ENCODE data around the gene OR10C1. TPM values are rescaled to one million over a fixed set of nuclear protein-coding genes. Genes with fewer than 3 reads are reported as not detected.

The OR10C1 gene
- total and polyA plus RNA-seq, 3 donors from 2014 or later: 0.31 TPM; not detected in 2

DNA sequence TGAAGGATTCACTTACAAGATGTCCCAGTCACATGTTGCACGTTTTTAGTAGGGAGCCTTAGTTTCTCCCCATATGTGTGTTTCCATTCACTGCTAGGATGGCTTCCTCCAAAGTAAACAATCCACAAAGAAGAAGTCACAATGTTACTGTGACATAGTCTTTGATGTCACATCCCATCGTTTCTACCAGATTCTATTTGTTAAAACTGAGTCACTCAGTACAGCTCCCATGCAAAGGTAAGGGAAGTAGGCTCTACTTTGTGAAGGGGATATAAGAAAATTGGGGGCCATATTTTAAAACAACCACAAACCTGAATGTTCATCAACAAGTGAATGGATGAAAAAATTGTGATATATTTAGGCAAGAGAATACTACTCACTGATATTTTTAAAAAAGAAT lies 17.9 kb downstream of the OR10C1 start, which contains the start of the genes OR11A1 and OR2H1:
OR11A1 (minus strand) TSS at position 101 of the 400 bp plus-strand sequence. CDS start 29,430 bp downstream, outside the sequence.
OR2H1 (plus strand) TSS at position 185 of the 400 bp plus-strand sequence. CDS start 4,615 bp downstream, outside the sequence.
- no peaks in the 10 kb centered on the region for H3K36me3 ChIP-seq (ENCODE audit: low read depth, missing control alignments)
- DNase-seq: no peak
- no peak within 1 kb of the TSS for H3K4me3 ChIP-seq
- H3K27me3 ChIP-seq: no peaks in the 10 kb centered on the region
- 59 to 60% methylated on average over 2 of the region's 2 CpGs for WGBS, 2 donors
- H3K27ac ChIP-seq: no peak within 1 kb of the TSS
- H3K9me3 ChIP-seq: no peaks in the 10 kb centered on the region
- H3K4me1 ChIP-seq: no peaks in the 10 kb centered on the region
- intact Hi-C loops (cut with DNase I; ENCODE audit: low total_unique reads): no loop called here
- no peak for TF ChIP-seq POLR2A (IDR thresholded peaks at IDR 0.05)
- TF ChIP-seq, protein P1, sequence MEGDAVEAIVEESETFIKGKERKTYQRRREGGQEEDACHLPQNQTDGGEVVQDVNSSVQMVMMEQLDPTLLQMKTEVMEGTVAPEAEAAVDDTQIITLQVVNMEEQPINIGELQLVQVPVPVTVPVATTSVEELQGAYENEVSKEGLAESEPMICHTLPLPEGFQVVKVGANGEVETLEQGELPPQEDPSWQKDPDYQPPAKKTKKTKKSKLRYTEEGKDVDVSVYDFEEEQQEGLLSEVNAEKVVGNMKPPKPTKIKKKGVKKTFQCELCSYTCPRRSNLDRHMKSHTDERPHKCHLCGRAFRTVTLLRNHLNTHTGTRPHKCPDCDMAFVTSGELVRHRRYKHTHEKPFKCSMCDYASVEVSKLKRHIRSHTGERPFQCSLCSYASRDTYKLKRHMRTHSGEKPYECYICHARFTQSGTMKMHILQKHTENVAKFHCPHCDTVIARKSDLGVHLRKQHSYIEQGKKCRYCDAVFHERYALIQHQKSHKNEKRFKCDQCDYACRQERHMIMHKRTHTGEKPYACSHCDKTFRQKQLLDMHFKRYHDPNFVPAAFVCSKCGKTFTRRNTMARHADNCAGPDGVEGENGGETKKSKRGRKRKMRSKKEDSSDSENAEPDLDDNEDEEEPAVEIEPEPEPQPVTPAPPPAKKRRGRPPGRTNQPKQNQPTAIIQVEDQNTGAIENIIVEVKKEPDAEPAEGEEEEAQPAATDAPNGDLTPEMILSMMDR (IDR thresholded peaks at IDR 0.05): no peak

DNA sequence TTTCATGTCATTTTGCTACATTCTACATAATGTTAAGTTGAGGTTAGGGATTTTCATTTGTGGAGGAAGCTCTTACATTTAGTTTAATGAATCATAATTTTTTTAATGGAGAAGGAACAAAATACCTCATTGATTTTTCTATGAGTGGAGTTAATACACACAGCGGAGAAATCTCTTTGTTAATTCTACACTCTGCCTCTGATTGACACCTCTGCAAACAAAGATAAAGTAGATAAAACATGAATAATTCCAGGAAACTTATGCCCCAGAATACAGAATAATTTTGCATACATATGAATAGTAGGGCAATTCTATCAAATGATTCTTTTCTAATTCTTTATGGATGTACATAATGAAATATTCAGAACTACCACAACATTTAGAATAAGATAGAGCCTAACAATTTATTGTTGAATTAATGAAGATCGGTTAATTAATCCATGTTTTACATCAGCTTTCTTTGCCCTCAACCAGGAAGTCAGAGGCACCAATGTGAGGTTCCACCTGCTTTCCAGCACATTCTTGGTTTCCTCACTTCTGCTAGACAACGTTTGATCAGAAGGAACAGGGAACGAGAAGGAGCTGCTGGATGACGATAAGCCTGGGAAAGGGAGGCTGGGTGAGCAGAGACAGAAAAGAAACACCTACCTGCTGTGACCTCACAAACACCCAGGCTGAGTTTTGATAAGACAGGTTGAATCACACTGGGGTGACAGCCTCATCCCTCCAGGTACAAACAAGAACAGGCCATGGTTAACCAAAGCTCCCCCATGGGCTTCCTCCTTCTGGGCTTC lies 22.1 kb downstream of the OR10C1 start:
- no peak for DNase-seq
- WGBS, 2 donors: 78 to 81% methylated on average over 5 of the region's 5 CpGs
- H3K27ac ChIP-seq: no peak overlapping the region
- no peak overlapping the region for H3K4me3 ChIP-seq
- no peaks in the 10 kb centered on the region for H3K36me3 ChIP-seq (ENCODE audit: low read depth, missing control alignments)
- no peaks in the 10 kb centered on the region for H3K4me1 ChIP-seq
- H3K9me3 ChIP-seq: no peaks in the 10 kb centered on the region
- no peaks in the 10 kb centered on the region for H3K27me3 ChIP-seq
- intact Hi-C loops (cut with DNase I; ENCODE audit: low total_unique reads): no loop called here
- TF ChIP-seq, protein P1 (IDR thresholded peaks at IDR 0.05): no peak
- no peak for TF ChIP-seq POLR2A (IDR thresholded peaks at IDR 0.05)

DNA sequence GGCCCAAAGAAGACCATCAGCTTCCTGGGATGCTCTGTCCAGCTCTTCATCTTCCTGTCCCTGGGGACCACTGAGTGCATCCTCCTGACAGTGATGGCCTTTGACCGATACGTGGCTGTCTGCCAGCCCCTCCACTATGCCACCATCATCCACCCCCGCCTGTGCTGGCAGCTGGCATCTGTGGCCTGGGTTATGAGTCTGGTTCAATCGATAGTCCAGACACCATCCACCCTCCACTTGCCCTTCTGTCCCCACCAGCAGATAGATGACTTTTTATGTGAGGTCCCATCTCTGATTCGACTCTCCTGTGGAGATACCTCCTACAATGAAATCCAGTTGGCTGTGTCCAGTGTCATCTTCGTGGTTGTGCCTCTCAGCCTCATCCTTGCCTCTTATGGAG lies 22.9 kb downstream of the OR10C1 start:
- intact Hi-C loops (cut with DNase I; ENCODE audit: low total_unique reads): no loop called here
- WGBS, 2 donors: 78 to 91% methylated on average over 5 to 6 of the region's 6 CpGs

DNA sequence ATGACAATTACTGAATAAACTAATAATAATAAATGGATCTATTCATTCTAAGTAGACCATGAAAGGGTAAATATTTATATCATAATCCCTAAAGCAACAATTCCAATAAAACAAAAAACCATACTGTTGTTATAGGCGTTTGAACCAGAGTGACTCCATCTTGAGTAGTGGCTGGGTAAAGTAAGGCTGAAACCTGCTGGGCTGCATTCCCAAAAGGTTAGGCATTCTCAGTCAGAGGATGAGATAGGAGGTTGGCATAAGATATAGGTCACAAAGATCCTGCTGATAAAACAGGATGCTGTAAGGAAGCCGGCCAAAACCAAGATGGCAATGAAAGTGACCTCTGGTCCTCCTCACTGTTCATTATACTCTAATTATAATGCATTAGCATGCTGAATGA lies 26.2 kb downstream of the OR10C1 start:
- Histone ChIP-seq H3K4me1 (no peaks in the 10 kb centered on the region), H3K36me3 (ENCODE audit: low read depth, missing control alignments) (no peaks in the 10 kb centered on the region), H3K4me3 (no peak overlapping the region), H3K27ac (no peak overlapping the region), H3K27me3 (no peaks in the 10 kb centered on the region), H3K9me3 (no peaks in the 10 kb centered on the region)
- no peak for DNase-seq
- intact Hi-C loops (cut with DNase I; ENCODE audit: low total_unique reads): no loop called here
- 82 to 88% methylated on average over 2 of the region's 2 CpGs for WGBS, 2 donors
- TF ChIP-seq, protein P1 (IDR thresholded peaks at IDR 0.05): no peak
- TF ChIP-seq POLR2A (IDR thresholded peaks at IDR 0.05): no peak

More for the DNA sequence above, 22.9 kb downstream of the OR10C1 start:
- Histone ChIP-seq H3K27ac (no peak overlapping the region), H3K9me3 (no peaks in the 10 kb centered on the region), H3K4me1 (no peaks in the 10 kb centered on the region), H3K36me3 (ENCODE audit: low read depth, missing control alignments) (no peaks in the 10 kb centered on the region), H3K27me3 (no peaks in the 10 kb centered on the region), H3K4me3 (no peak overlapping the region)
- no peak for TF ChIP-seq POLR2A (IDR thresholded peaks at IDR 0.05)
- TF ChIP-seq, protein P1 (IDR thresholded peaks at IDR 0.05): no peak
- DNase-seq: no peak

All from testis (tissue), 3 donors.